ENCODE measurements around the gene DUSP28. TPM values are rescaled to one million over a fixed set of nuclear protein-coding genes. Genes with fewer than 3 reads are reported as not detected.
A peak's percentile ranks its signal among the peaks of the same experiment; 100 is the strongest.

The DUSP28 gene
- total and polyA plus RNA-seq, 9 donors: 2.7 to 9.9 (median 4.3) TPM

DNA sequence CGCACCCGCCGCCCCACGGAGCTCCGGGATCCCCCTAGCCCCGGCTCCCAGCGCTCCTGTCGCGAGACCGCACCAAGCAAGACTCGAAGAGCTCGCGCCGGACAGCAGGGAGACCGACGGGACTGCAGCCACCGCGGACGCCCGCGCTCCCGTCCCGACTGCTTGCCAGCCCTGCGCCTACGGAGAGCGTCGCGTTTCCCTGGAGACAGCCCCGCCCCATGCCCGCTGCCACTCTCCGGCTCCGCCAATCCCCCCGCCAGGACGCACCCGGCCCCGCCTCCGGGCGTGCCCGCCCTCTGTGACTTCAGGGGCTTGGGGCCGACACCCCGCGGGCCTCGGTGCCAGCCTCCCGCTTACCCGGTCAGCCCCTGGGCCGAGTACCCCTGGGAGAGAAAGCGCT, 2.3 kb upstream of the DUSP28 start, which contains the start of gene ANKMY1:
TSS of gene ANKMY1 (minus strand) at position 181 of the 400 bp plus-strand sequence. CDS start 653 bp downstream, outside the sequence.
- TF ChIP-seq POLR2A (IDR thresholded peaks at IDR 0.05) (no peak), EP300 (IDR thresholded peaks at IDR 0.05) (no peak)
- TF ChIP-seq, protein P1, sequence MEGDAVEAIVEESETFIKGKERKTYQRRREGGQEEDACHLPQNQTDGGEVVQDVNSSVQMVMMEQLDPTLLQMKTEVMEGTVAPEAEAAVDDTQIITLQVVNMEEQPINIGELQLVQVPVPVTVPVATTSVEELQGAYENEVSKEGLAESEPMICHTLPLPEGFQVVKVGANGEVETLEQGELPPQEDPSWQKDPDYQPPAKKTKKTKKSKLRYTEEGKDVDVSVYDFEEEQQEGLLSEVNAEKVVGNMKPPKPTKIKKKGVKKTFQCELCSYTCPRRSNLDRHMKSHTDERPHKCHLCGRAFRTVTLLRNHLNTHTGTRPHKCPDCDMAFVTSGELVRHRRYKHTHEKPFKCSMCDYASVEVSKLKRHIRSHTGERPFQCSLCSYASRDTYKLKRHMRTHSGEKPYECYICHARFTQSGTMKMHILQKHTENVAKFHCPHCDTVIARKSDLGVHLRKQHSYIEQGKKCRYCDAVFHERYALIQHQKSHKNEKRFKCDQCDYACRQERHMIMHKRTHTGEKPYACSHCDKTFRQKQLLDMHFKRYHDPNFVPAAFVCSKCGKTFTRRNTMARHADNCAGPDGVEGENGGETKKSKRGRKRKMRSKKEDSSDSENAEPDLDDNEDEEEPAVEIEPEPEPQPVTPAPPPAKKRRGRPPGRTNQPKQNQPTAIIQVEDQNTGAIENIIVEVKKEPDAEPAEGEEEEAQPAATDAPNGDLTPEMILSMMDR (IDR thresholded peaks at IDR 0.05): no peak
- 3 to 11% (median 4%) methylated on average over 12 to 47 of the region's 47 CpGs for WGBS, 3 donors
- peak within 1 kb of the TSS; percentile 39 for H3K4me3 ChIP-seq
- H3K27me3 ChIP-seq: no peaks in the 10 kb centered on the region
- intact Hi-C loops (cut with DNase I): no loop called here
- H3K9me3 ChIP-seq: no peaks in the 10 kb centered on the region
- DNase-seq: peak; percentile 41 to 75 (median 57)
- H3K27ac ChIP-seq: no peak within 1 kb of the TSS
- H3K36me3 ChIP-seq: no peaks in the 10 kb centered on the region
- H3K4me1 ChIP-seq (ENCODE audit: insufficient read depth): peaks cover 25% of the 10 kb centered on the region

DNA sequence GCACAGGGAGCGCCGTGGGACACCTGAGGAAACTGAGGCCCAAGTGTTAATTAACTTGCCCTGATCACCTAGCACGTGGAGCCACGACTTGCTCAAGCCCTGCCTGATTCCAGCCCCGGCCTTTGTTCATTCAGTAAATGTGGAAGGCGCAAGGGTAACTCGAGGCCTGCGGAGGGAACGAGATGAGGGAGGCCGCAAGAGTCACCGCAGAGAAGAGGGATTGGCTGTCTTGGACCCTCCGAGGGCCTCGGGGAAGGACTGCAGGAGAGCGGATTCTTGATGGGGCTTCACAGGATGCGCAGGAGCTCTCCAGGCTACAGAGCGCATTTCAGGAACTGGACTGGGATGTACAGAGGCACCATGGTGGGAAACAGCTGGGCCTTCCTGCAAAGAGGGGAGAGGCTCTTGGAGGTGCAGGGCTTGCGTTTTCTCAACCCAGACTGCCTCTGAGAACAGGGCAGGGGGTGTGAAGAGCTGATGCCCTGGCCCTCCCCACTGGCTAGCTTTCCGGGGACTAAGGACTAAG, 1.9 kb upstream of the DUSP28 start:
- Histone ChIP-seq H3K27me3 (no peaks in the 10 kb centered on the region), H3K9me3 (no peaks in the 10 kb centered on the region), H3K4me1 (ENCODE audit: insufficient read depth) (peaks cover 25% of the 10 kb centered on the region), H3K27ac (no peak overlapping the region), H3K36me3 (no peaks in the 10 kb centered on the region), H3K4me3 (peak overlapping the region; percentile 39)
- TF ChIP-seq EP300 (IDR thresholded peaks at IDR 0.05): no peak
- TF ChIP-seq POLR2A (IDR thresholded peaks at IDR 0.05): no peak
- TF ChIP-seq, protein P1 (IDR thresholded peaks at IDR 0.05): no peak
- 78 to 80% (median 80%) methylated on average over 18 of the region's 18 CpGs for WGBS, 3 donors
- DNase-seq: peak in 1 of 5 donors; percentile 35
- intact Hi-C loops (cut with DNase I): no loop called here

DNA sequence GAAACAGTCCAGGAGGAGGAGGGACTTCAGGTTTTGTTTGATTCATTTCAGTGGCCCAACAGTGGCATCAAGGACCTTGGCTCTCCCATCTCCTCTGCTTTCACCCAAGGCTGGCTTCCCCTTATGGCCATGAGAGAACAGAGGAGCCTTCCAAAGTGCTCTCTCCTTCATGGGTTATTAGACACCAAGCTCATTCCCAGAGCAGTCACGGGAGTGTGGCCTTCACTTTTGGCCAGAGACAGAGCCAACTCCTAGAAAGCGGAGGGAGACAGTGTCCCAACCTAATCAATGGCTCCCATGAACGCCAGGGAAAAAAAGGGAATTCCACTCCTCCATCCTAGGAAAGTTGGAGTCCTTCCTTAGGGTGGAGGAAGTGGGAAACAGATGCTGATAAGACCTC, 871 bp upstream of the DUSP28 start:
- Histone ChIP-seq H3K27me3 (no peaks in the 10 kb centered on the region), H3K27ac (no peak overlapping the region), H3K36me3 (no peaks in the 10 kb centered on the region), H3K9me3 (no peaks in the 10 kb centered on the region), H3K4me3 (no peak overlapping the region), H3K4me1 (ENCODE audit: insufficient read depth) (peaks cover 22% of the 10 kb centered on the region)
- peak in 1 of 5 donors; percentile 19 for DNase-seq
- intact Hi-C loops (cut with DNase I): no loop called here
- TF ChIP-seq EP300 (IDR thresholded peaks at IDR 0.05) (no peak), POLR2A (IDR thresholded peaks at IDR 0.05) (no peak)
- TF ChIP-seq, protein P1 (IDR thresholded peaks at IDR 0.05): no peak
- 79 to 91% (median 90%) methylated on average over 3 of the region's 3 CpGs for WGBS, 3 donors

DNA sequence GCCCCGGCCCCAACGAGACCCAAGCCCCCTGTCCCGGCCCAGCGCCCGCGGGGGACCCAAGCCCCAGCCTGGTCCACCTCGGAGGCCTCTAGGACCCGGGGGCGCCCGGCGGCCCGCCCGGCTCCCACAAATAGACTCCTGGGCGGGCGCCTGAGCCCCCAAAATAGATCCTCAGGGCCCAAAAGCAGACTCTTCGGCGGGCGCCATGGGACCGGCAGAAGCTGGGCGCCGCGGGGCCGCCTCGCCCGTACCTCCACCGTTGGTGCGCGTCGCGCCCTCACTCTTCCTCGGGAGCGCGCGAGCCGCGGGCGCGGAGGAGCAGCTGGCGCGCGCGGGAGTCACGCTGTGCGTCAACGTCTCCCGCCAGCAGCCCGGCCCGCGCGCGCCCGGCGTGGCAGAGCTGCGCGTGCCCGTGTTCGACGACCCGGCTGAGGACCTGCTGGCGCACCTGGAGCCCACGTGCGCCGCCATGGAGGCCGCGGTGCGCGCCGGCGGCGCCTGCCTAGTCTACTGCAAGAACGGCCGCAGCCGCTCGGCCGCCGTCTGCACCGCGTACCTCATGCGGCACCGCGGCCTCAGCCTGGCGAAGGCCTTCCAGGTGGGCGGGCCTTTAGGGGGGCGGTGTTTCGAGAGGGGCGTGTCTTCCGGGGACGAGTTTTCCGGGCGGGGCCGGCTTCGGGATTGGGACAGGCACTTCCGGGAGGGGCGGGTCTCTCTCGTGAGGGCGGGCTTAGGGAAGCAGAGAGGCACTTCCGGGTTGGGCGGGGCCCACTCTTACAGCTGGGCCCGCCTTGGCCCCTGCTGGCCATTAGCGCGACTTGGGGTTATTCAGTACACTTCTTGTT, 545 bp downstream of the DUSP28 start:
- 0 to 1% (median 0%) methylated on average over 82 to 101 of the region's 101 CpGs for WGBS, 3 donors
- Histone ChIP-seq H3K9me3 (no peaks in the 10 kb centered on the region), H3K4me1 (ENCODE audit: insufficient read depth) (peaks cover 23% of the 10 kb centered on the region), H3K4me3 (peak overlapping the region; percentile 98), H3K27ac (peak overlapping the region; percentile 97 to 98), H3K27me3 (no peaks in the 10 kb centered on the region), H3K36me3 (no peaks in the 10 kb centered on the region)
- TF ChIP-seq, protein P1 (IDR thresholded peaks at IDR 0.05): peak; percentile 23 to 46 (median 42)
- TF ChIP-seq EP300 (IDR thresholded peaks at IDR 0.05): no peak
- peak; percentile 48 for TF ChIP-seq POLR2A (IDR thresholded peaks at IDR 0.05)
- peak; percentile 100 for DNase-seq
- intact Hi-C loops (cut with DNase I): loop anchor here in 2 of 4 donors (1.0 to 10.0 kb wide), 4 partner anchors 106 to 1156 kb away; partner anchors contain the start of genes GPC1 (in 1 of the 2) and HDAC4 (in 1 of the 2)

Data from ovary (tissue), 9 donors.